ENCODE measurements around the gene EPAS1.
"Not testable (repeated sequence)": the region's sequence is repeated elsewhere in the genome, so short reads cannot be mapped to it uniquely, and the experiment has no call there.

EPAS1 gene

GRCh38 chr2:46383113-46383395, 85.8 kb downstream of the EPAS1 start:
- no peak for DNase-seq (ENCODE audit: low spot score)

- DNase-seq (ENCODE audit: low spot score) = no peak
Observed at GRCh38 chr2:46383784-46384456, 86.7 kb downstream of the EPAS1 start.

GRCh38 chr2:46384457-46384815, 87.2 kb downstream of the EPAS1 start:
- DNase-seq (ENCODE audit: low spot score) = no peak

- DNase-seq (ENCODE audit: low spot score) = no peak
Observed at GRCh38 chr2:46385786-46386577, 88.8 kb downstream of the EPAS1 start.

GRCh38 chr2:46386763-46387162, 89.6 kb downstream of the EPAS1 start:
- no peak for DNase-seq (ENCODE audit: low spot score)

- no peak for DNase-seq (ENCODE audit: low spot score)
Observed at GRCh38 chr2:46387292-46387691, 90.1 kb downstream of the EPAS1 start.

GRCh38 chr2:46387886-46388515, 90.8 kb downstream of the EPAS1 start:
- no peak for DNase-seq (ENCODE audit: low spot score)

GRCh38 chr2:46388881-46389280, 91.7 kb downstream of the EPAS1 start:
- DNase-seq (ENCODE audit: low spot score) = no peak

- no peak for DNase-seq (ENCODE audit: low spot score)
Observed at GRCh38 chr2:46389417-46389916, 92.3 kb downstream of the EPAS1 start.

- DNase-seq (ENCODE audit: low spot score) = no peak
Observed at GRCh38 chr2:46390036-46390435, 92.8 kb downstream of the EPAS1 start.

GRCh38 chr2:46390901-46391395, 93.7 kb downstream of the EPAS1 start:
- DNase-seq (ENCODE audit: low spot score) = no peak

- DNase-seq (ENCODE audit: low spot score) = no peak
Observed at GRCh38 chr2:46392561-46393346, 95.5 kb downstream of the EPAS1 start.

- peak; percentile 6 for DNase-seq (ENCODE audit: low spot score)
Observed at GRCh38 chr2:46393347-46393820, 96.2 kb downstream of the EPAS1 start.

GRCh38 chr2:46393865-46394264, 96.7 kb downstream of the EPAS1 start:
- DNase-seq (ENCODE audit: low spot score) = no peak

- no peak for DNase-seq (ENCODE audit: low spot score)
Observed at GRCh38 chr2:46394649-46395510, 97.7 kb downstream of the EPAS1 start.

GRCh38 chr2:46395730-46396129, 98.5 kb downstream of the EPAS1 start:
- not testable (repeated sequence) for DNase-seq (ENCODE audit: low spot score)

GRCh38 chr2:46400016-46400415, 102.8 kb downstream of the EPAS1 start:
- no peak for DNase-seq (ENCODE audit: low spot score)

GRCh38 chr2:46402874-46403273, 105.7 kb downstream of the EPAS1 start:
- DNase-seq (ENCODE audit: low spot score) = no peak

- DNase-seq (ENCODE audit: low spot score) = no peak
Observed at GRCh38 chr2:46404181-46404759, 107.1 kb downstream of the EPAS1 start.

GRCh38 chr2:46407852-46408455, 110.7 kb downstream of the EPAS1 start:
- DNase-seq (ENCODE audit: low spot score) = no peak

Data from D341Med (cell line).